Hepatocyte (in vitro differentiated cells): ENCODE results near the gene KRCC1. TPM values are rescaled to one million over a fixed set of nuclear protein-coding genes. Genes with fewer than 3 reads are reported as not detected.
"Not testable (repeated sequence)": the region's sequence is repeated elsewhere in the genome, so short reads cannot be mapped to it uniquely, and the experiment has no call there.

Experiments
- DNase-seq: peaks from one replicate; pipeline ENCODE4 v3.0.0-alpha.2; 2016; ENCODE audit warnings: low spot score
- H2AFZ ChIP-seq: fragments of 200-600 bp; sonication (generic); 2 replicates; pipeline ENCODE4 v1.6.0; 2016; ENCODE audit warnings: antibody characterized with exemption, mild to moderate bottlenecking
- H3K27ac ChIP-seq: fragments of 200-600 bp; sonication (generic); 2 replicates; pipeline ENCODE4 v1.5.1; 2016; ENCODE audit warnings: mild to moderate bottlenecking
- H3K27me3 ChIP-seq: fragments of 200-600 bp; sonication (generic); 2 replicates; pipeline ENCODE4 v1.6.1; 2016
- H3K36me3 ChIP-seq: fragments of 200-600 bp; sonication (generic); replicated peaks from 2 replicates; pipeline ENCODE4 v1.5.1; 2016; ENCODE audit warnings: low read depth; ENCODE audit not compliant: insufficient read depth
- H3K4me1 ChIP-seq: fragments of 200-600 bp; sonication (generic); 2 replicates; pipeline ENCODE4 v1.5.1; 2016; ENCODE audit warnings: mild to moderate bottlenecking, moderate library complexity; ENCODE audit not compliant: insufficient read depth
- H3K4me2 ChIP-seq: fragments of 200-600 bp; sonication (generic); 2 replicates; pipeline ENCODE4 v1.6.0; 2016
- H3K4me3 ChIP-seq: fragments of 200-600 bp; sonication (generic); 2 replicates; pipeline ENCODE4 v1.5.1; 2016; ENCODE audit warnings: mild to moderate bottlenecking
- H3K79me2 ChIP-seq: fragments of 200-600 bp; sonication (generic); 2 replicates; pipeline ENCODE4 v1.6.0; 2017; ENCODE audit warnings: mild to moderate bottlenecking
- H3K9me2 ChIP-seq: fragments of 200-600 bp; sonication (generic); replicated peaks from 2 replicates; pipeline ENCODE4 v1.6.0; 2017; ENCODE audit warnings: mild to moderate bottlenecking; ENCODE audit not compliant: insufficient read depth
- H3K9me3 ChIP-seq: fragments of 200-600 bp; sonication (generic); 2 replicates; pipeline ENCODE4 v1.5.1; 2016; ENCODE audit warnings: low read depth, mild to moderate bottlenecking
- H4K20me1 ChIP-seq: fragments of 200-600 bp; sonication (generic); 2 replicates; pipeline ENCODE4 v1.6.0; 2016; ENCODE audit warnings: mild to moderate bottlenecking; ENCODE audit not compliant: insufficient read depth, poor library complexity, severe bottlenecking
- EZH2phosphoT487 ChIP-seq: fragments of 200-600 bp; sonication (generic); IDR thresholded peaks from one replicate; pipeline ENCODE4 v1.6.1; 2018; ENCODE audit warnings: antibody characterized with exemption, mild to moderate bottlenecking, low read depth, moderate library complexity; ENCODE audit not compliant: unreplicated experiment, severe bottlenecking
- WGBS: methylation state at CpG from one replicate; pipeline ENCODE4 v1.1.6; 2016; ENCODE audit warnings: low lambda C conversion rate; ENCODE audit errors: missing lambda C conversion rate; 5-methylcytosine and 5-hydroxymethylcytosine counted together
- microRNA-seq: library from miRNA; unstranded; fragments of <30 nt; microRNA quantifications from one replicate; pipeline ENCODE4, GENCODE V29; 2017
- polyA plus RNA-seq: library from polyadenylated mRNA; unstranded; fragments of >200 nt; fragmentation: Nextera tagmentation; extraction: Ambion mirVana; gene quantifications from 2 replicates; pipeline ENCODE4 v1.2.1, GENCODE V29; 2016
- small RNA-seq: library from RNA; depleted of rRNA; stranded (forward); fragments of <200 nt; gene quantifications from one replicate; pipeline ENCODE3, GENCODE V24; 2014
- total RNA-seq: library from RNA; depleted of rRNA; stranded (reverse); fragments of >200 nt; gene quantifications from 2 replicates; pipeline ENCODE4 v1.2.3, GENCODE V29; 2014

The KRCC1 gene
- total and polyA plus RNA-seq, 2 experiments from 2014 or later, result 18.3 to 30.9 TPM

DNA sequence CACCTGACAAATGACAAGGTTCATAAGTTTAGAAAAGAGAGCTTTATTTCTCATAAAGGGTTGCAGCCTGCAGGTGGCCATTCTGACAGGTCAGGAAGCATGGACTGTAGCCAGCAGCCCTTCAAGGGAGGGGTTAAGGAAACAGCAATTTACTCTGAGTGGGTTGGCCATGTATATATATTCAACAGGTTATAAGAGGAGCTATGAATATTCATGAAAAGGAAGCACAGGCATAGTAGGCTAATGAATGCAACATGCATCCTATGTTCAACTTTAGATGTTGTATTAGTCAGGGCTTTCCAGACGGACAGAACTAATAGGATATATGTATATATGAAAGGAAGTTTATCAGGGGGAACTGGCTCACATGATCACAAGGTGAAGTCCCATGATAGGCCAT is 59.8 kb downstream of the KRCC1 start:
- Histone ChIP-seq H3K4me1 (no peaks in the 10 kb centered on the region), H3K36me3 (no peaks in the 10 kb centered on the region), H3K79me2 (no peaks in the 10 kb centered on the region), H3K27ac (no peak overlapping the region), H3K9me2 (no peaks in the 10 kb centered on the region), H3K4me3 (no peak overlapping the region), H3K27me3 (no peaks in the 10 kb centered on the region), H3K9me3 (no peaks in the 10 kb centered on the region), H2AFZ (no peak overlapping the region), H3K4me2 (no peak overlapping the region), H4K20me1 (no peaks in the 10 kb centered on the region)
- peak; percentile 0 for DNase-seq
- 81% methylated on average over 1 of the region's 1 CpG for WGBS
- TF ChIP-seq EZH2phosphoT487, result no peak

DNA sequence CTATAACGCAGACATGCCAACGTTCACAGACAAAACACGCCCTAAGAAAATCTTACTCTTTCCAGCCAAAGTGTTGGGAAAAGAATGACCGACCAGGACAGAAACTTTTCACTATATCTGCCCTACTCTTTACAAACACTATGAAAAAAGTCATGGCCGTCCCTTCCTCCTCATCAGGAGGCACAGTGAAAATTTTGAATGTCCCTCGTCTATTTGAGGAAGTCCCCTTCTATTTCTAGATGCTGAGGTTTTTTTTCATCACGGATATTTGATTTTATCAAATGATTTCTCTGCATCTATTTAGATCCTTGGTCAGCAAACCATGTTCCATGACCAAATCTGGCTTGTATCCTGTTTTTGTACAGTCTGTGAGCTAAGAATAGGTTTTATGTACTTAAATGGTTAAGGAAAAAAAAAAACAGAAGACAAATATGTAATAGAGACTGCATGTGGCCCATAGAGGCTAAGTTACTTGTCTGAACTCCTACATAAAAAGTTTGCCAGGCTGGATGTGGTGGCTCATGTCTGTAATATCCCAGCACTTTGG is 61.2 kb downstream of the KRCC1 start:
- H3K27ac ChIP-seq, H3K4me3 ChIP-seq, H3K4me1 ChIP-seq, H3K36me3 ChIP-seq, H3K9me2 ChIP-seq, H2AFZ ChIP-seq, H3K79me2 ChIP-seq, DNase-seq, H3K27me3 ChIP-seq, H4K20me1 ChIP-seq, H3K9me3 ChIP-seq, H3K4me2 ChIP-seq: not testable (repeated sequence)
- 66% methylated on average over 7 of the region's 7 CpGs for WGBS

DNA sequence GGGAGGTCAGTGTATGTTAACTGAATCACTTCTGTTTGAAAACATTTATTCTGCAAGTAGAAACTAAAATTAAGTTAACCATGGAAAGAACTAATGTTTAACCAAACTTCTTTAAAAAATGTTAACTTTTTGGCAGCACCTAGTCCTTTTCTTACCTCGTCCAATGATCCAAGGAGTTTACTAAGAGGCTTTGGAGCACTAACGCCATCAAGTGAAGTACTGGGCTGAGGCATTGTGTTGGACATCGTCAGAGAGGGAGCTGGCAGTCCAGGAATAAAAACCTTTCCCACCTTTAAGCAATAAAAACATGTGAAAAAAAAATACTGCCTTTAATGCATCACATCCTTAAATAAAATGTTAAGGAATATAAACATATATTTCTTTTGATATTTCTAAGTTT is 63.0 kb downstream of the KRCC1 start:
- not testable (repeated sequence) for H4K20me1 ChIP-seq, H3K9me3 ChIP-seq, H3K27ac ChIP-seq, H3K79me2 ChIP-seq, H3K27me3 ChIP-seq, H3K4me2 ChIP-seq, DNase-seq, H3K4me1 ChIP-seq, H3K36me3 ChIP-seq, H3K9me2 ChIP-seq, H3K4me3 ChIP-seq, H2AFZ ChIP-seq
- no CpG with 5 or more reads among the region's 3 CpGs for WGBS

DNA sequence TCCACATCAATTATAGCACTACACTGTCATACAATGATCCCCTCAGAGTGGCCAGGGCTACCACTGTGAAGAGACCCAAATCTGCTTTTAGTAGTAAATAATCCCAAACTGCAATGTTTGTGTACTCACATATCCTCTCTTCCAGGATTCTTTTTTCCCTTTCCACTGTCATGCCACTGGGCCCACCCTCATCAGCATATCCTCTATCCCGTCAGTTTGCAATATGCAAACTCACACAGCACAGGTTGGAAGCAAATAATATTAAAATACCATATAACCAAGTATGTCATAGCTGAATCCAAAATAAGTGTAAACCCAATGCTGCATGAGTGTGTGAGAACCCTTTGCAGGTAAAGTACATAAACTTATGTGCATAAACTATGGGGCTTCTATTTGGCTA is 68.1 kb downstream of the KRCC1 start:
- H3K27ac ChIP-seq, H4K20me1 ChIP-seq, H3K4me2 ChIP-seq, H3K79me2 ChIP-seq, H2AFZ ChIP-seq, H3K36me3 ChIP-seq, DNase-seq, H3K9me3 ChIP-seq, H3K27me3 ChIP-seq, H3K4me3 ChIP-seq, H3K9me2 ChIP-seq, H3K4me1 ChIP-seq: not testable (repeated sequence)
- WGBS, result no CpG with 5 or more reads among the region's 1 CpG

DNA sequence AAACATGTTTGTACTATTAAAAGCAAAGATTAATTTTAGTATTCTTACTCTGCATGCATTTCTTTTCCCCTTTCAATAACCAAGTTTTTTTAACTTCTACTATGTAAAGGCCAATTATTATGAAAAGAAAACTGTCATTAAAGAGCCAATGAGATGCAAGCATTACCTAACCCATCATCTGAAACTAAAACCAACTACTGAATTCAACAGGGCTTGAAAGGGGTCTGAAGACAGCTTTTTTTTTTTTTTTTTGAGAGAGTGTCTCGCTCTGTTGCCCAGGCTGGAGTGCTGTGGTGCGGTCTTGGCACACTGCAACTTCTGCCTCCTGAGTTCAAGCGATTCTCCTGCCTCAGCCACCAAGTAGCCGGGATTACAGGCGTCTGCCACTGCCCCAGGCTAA is 69.7 kb downstream of the KRCC1 start:
- H3K27ac ChIP-seq, H3K79me2 ChIP-seq, H2AFZ ChIP-seq, DNase-seq, H3K9me2 ChIP-seq, H3K27me3 ChIP-seq, H3K4me3 ChIP-seq, H3K4me1 ChIP-seq, H3K36me3 ChIP-seq, H3K9me3 ChIP-seq, H4K20me1 ChIP-seq, H3K4me2 ChIP-seq: not testable (repeated sequence)
- 59% methylated on average over 5 of the region's 5 CpGs for WGBS

DNA sequence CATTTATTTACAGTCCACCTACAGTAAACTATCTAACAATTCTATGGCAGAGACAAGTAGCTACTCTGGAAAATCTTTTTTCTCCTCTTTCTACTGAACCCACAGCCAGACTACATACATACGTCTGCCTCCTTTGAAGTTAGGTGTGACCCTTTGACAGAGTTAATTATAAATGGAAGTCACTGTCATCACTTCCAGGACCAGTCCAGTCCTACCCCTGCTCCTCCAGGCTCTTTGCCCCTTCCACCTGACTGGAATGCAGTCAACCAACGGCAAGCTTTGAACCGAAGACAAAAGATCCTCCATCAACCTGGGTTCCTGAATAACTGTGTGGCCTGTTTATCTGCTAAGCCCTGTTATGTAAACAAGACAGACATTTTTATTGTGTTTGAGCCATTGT is 74.4 kb downstream of the KRCC1 start:
- not testable (repeated sequence) for H3K36me3 ChIP-seq
- no CpG with 5 or more reads among the region's 3 CpGs for WGBS

More for the DNA sequence above, 74.4 kb downstream of the KRCC1 start:
- not testable (repeated sequence) for H4K20me1 ChIP-seq, H3K27me3 ChIP-seq, H3K79me2 ChIP-seq, H3K9me3 ChIP-seq, H3K4me1 ChIP-seq, H3K27ac ChIP-seq, H3K9me2 ChIP-seq, H3K4me3 ChIP-seq, DNase-seq, H2AFZ ChIP-seq, H3K4me2 ChIP-seq

Small RNAs within 50 kb of the gene (microRNA-seq; reads per million reads assigned to microRNA genes)
- gene MIR4780, result not detected

Small RNAs within 50 kb of the gene (small RNA-seq; reads per million reads assigned to genes)
- gene MIR4780 (not detected), gene RNU2-63P (3.8 reads per million, percentile 92 among the genes with 10 or more reads in this experiment)

Other genes with a start within 250 kb of the KRCC1 start
- 30.0 and 31.4 TPM in 2 replicates for gene RGPD2, start 230.0 kb downstream of the KRCC1 start, total RNA-seq
- gene RGPD2, start 230.0 kb downstream of the KRCC1 start, polyA plus RNA-seq, result 11.6 and 16.8 TPM in 2 replicates
- gene RNU2-63P, start 39.2 kb downstream of the KRCC1 start, total RNA-seq, result not detected in 2 replicates
- 1.4 and 1.5 TPM in 2 replicates for gene RNU2-63P, start 39.2 kb downstream of the KRCC1 start, polyA plus RNA-seq
- not detected in 2 replicates for gene SMYD1, start 12.0 kb upstream of the KRCC1 start, total RNA-seq
- 0.10 TPM in 1 of 2 replicates, not detected in the other for gene SMYD1, start 12.0 kb upstream of the KRCC1 start, polyA plus RNA-seq
- gene FABP1, start 72.3 kb upstream of the KRCC1 start, total RNA-seq, result 165 and 244 TPM in 2 replicates
- 763 and 780 TPM in 2 replicates for gene FABP1, start 72.3 kb upstream of the KRCC1 start, polyA plus RNA-seq
- 4.8 and 7.1 TPM in 2 replicates for gene THNSL2, start 114.6 kb upstream of the KRCC1 start, total RNA-seq
- 3.7 and 7.1 TPM in 2 replicates for gene THNSL2, start 114.6 kb upstream of the KRCC1 start, polyA plus RNA-seq